Neutrophil (primary cell): Measurements from ENCODE around the gene DCPS.
A peak's percentile ranks its signal among the peaks of the same experiment; 100 is the strongest.
"Not testable (repeated sequence)": the region's sequence is repeated elsewhere in the genome, so short reads cannot be mapped to it uniquely, and the experiment has no call there.

Experiments
- H3K27ac ChIP-seq: fragments of 200-600 bp; sonication (generic); 2 replicates; pipeline ENCODE4 v1.5.1; 2016; ENCODE audit warnings: mild to moderate bottlenecking, moderate library complexity
- H3K27me3 ChIP-seq: fragments of 200-600 bp; sonication (generic); 2 replicates; pipeline ENCODE4 v1.6.0; 2016; ENCODE audit warnings: mild to moderate bottlenecking
- H3K36me3 ChIP-seq: fragments of 200-600 bp; sonication (generic); 2 replicates; pipeline ENCODE4 v1.5.1; 2017
- H3K4me1 ChIP-seq, 2 experiments: fragments of 200-600 bp in 1 of 2; sonication (generic) in 1 of 2; 1 replicate in 1 of 2; 2 replicates in 1 of 2; pipeline versions ENCODE4 v1.5.1 to v1.6.1; 2013 to 2016; ENCODE audit warnings: low read depth in 1 of 2, low read length in 1 of 2, mild to moderate bottlenecking in 1 of 2, moderate library complexity in 1 of 2; ENCODE audit not compliant: control insufficient read depth in 1 of 2, insufficient read depth in 1 of 2
- H3K4me3 ChIP-seq, 2 experiments: fragments of 200-600 bp in 1 of 2; sonication (generic) in 1 of 2; 1 replicate in 1 of 2; 2 replicates in 1 of 2; pipeline ENCODE4 v1.5.1; 2013 to 2016; ENCODE audit warnings: low read depth in 1 of 2, low read length in 1 of 2, mild to moderate bottlenecking in 1 of 2, moderate library complexity in 1 of 2
- H3K9me3 ChIP-seq: fragments of 200-600 bp; sonication (generic); 2 replicates; pipeline ENCODE4 v1.5.1; 2016
- TF ChIP-seq, protein P1 (sequence below): fragments of 200-600 bp; sonication (generic); IDR thresholded peaks from 2 replicates; pipeline ENCODE4 v1.5.1; 2016; ENCODE audit warnings: antibody characterized with exemption

DCPS gene, protein sequence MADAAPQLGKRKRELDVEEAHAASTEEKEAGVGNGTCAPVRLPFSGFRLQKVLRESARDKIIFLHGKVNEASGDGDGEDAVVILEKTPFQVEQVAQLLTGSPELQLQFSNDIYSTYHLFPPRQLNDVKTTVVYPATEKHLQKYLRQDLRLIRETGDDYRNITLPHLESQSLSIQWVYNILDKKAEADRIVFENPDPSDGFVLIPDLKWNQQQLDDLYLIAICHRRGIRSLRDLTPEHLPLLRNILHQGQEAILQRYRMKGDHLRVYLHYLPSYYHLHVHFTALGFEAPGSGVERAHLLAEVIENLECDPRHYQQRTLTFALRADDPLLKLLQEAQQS

DNA sequence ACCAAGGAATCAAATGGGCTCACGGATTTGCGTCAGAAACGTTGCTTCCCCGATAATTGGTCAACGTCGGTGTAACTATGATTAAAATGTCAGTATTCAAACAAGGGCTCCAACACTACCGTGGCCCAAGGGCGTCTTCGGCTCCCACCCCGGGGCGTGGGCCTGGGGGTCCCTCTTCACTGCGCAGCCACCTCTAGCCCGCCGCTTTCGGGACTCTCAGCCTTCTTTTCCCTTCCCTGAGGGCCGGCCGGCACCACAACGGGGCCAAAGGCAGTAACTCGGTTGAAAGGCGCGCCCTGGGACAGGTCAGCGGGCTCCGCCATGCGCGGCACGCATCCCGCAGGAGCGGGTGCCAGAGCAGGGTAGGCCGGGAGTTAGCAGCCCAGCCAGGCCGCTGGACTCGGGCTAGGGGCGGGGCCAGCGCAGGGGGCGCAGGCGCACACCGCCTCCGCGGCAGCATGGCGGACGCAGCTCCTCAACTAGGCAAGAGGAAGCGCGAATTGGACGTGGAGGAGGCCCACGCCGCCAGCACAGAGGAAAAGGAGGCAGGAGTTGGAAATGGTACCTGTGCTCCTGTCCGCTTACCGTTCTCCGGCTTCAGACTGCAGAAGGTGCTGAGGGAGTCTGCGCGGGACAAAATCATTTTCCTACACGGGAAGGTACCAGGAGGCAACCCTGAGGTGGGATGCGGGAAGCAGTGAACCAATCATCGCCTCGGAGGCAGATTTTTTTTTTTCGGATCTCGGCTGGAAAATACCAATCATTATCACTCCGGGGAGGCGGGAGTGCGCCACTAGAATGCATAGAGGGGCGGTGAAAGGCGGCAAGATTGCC, at the start of gene DCPS:
Gene DCPS (plus strand): TSS at position 438 of the 834 bp plus-strand sequence. CDS start 21 bp downstream, at position 459.
- no peaks in the 10 kb centered on the region for H3K27me3 ChIP-seq
- H3K36me3 ChIP-seq = peaks cover 17% of the 10 kb centered on the region
- TF ChIP-seq, protein P1, sequence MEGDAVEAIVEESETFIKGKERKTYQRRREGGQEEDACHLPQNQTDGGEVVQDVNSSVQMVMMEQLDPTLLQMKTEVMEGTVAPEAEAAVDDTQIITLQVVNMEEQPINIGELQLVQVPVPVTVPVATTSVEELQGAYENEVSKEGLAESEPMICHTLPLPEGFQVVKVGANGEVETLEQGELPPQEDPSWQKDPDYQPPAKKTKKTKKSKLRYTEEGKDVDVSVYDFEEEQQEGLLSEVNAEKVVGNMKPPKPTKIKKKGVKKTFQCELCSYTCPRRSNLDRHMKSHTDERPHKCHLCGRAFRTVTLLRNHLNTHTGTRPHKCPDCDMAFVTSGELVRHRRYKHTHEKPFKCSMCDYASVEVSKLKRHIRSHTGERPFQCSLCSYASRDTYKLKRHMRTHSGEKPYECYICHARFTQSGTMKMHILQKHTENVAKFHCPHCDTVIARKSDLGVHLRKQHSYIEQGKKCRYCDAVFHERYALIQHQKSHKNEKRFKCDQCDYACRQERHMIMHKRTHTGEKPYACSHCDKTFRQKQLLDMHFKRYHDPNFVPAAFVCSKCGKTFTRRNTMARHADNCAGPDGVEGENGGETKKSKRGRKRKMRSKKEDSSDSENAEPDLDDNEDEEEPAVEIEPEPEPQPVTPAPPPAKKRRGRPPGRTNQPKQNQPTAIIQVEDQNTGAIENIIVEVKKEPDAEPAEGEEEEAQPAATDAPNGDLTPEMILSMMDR = peak; percentile 25
- H3K4me3 ChIP-seq = peak within 1 kb of the TSS; percentile 67 to 76
- no peaks in the 10 kb centered on the region for H3K9me3 ChIP-seq
- peak within 1 kb of the TSS; percentile 80 for H3K27ac ChIP-seq
- H3K4me1 ChIP-seq = peaks cover 17 to 18% of the 10 kb centered on the region in 2 experiments

DNA sequence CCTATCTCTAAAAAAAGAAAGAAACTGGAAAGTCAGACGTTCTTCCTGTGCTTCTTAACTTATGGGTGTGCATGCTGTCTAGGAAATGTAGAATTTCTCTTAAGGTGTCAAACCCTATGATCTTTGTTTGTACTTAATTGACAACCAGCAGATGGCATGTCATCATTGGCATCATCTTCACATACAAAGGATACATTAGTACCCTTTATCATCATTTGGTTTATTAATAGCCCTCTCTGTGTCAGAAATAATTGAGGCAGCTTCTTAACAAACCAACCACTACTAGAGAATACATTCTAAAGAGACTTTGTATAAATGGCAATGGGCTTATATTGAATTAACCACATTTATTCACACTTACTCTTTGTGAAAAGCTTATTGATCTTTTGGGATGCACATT, 49.0 kb upstream of the DCPS start:
- H3K9me3 ChIP-seq = no peaks in the 10 kb centered on the region
- no peaks in the 10 kb centered on the region for H3K27me3 ChIP-seq
- H3K4me1 ChIP-seq = no peaks in the 10 kb centered on the region
- peaks cover 48% of the 10 kb centered on the region for H3K36me3 ChIP-seq
- TF ChIP-seq, protein P1 = no peak
- H3K4me3 ChIP-seq = no peak overlapping the region
- H3K27ac ChIP-seq = no peak overlapping the region

DNA sequence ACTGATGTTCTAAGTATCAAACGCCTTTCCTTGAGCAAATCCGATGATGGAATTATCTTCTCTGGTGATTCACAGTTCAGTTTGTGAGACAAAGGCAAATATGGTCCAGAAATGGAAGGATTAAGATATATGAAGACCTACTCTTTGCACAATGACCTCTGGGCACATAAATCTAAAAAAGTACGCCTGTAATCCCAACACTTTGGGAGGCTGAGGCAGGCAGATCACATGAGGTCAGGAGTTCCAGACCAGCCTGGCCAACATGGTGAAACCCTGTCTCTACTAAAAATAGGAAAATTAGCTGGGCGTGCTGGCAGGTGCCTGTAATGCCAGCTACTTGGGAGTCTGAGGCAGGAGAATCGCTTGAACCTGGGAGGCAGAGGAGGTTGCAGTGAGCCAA, 48.4 kb upstream of the DCPS start:
- H3K4me1 ChIP-seq, H3K27me3 ChIP-seq, H3K27ac ChIP-seq, H3K9me3 ChIP-seq, H3K4me3 ChIP-seq: not testable (repeated sequence)
- peaks cover 51% of the 10 kb centered on the region for H3K36me3 ChIP-seq

DNA sequence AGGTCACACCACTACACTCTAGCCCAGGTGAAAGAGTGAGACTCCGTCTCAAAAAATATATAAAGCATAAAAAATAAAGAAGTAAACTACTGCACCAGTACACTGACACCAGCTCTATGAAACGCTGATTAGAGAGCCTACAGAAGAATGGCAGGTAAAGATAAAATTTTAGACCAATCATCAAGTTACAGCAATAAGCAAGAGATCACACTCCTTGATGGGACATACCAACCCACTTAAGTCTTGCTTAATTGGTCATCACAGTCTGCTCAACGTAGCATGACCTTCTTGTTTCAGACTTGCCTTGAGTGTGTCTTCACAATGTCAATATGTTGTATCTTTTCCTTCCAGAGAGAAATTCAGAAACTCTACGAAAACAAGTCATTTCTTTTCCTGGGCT, 47.6 kb upstream of the DCPS start:
- H3K9me3 ChIP-seq = no peaks in the 10 kb centered on the region
- peaks cover 52% of the 10 kb centered on the region for H3K36me3 ChIP-seq
- no peak overlapping the region for H3K27ac ChIP-seq
- H3K27me3 ChIP-seq = no peaks in the 10 kb centered on the region
- TF ChIP-seq, protein P1 = no peak
- H3K4me1 ChIP-seq = no peaks in the 10 kb centered on the region
- no peak overlapping the region for H3K4me3 ChIP-seq

DNA sequence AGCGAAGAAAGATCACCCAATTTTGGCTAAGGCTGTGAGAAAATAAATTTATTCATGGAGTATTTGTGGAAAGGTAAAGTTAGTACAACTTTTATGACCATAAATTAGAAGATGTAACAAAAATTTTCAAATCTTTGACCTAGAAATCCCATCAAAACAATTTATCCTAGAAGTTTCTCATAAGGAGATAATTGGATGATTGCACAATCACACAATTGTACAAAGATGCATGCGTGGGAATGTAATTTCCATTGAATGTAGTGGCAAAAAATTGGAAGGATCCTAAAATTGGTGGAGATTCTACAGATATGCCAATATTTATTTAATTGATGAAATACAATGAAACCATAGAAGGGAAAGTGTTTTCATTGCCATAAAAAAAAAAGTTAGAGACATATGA, 46.7 kb upstream of the DCPS start:
- Histone ChIP-seq H3K27me3 (no peaks in the 10 kb centered on the region), H3K4me1 (no peaks in the 10 kb centered on the region), H3K27ac (no peak overlapping the region), H3K4me3 (no peak overlapping the region), H3K36me3 (peaks cover 60% of the 10 kb centered on the region), H3K9me3 (no peaks in the 10 kb centered on the region)
- TF ChIP-seq, protein P1 = no peak

DNA sequence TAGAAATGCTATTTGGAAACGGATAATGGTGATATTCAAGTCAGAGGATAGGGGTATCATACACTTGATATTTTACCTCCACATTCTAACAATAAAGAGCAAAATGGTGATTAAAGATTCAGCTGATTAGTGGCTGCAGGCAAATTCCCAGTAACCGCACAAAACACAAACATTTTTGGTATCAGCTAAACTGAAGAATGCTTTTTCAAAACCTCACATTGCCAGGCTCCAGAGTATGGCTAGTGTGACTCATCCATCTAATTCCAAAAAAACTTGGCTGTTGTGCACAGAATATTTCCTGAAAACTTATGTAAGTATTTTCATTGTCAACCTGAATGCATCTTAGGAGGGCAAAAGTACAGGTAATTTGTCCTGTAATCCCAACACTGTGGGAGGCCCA, 46.1 kb upstream of the DCPS start:
- peaks cover 60% of the 10 kb centered on the region for H3K36me3 ChIP-seq
- TF ChIP-seq, protein P1 = no peak
- no peaks in the 10 kb centered on the region for H3K4me1 ChIP-seq

More for the DNA sequence above, 46.1 kb upstream of the DCPS start:
- Histone ChIP-seq H3K27ac (no peak overlapping the region), H3K27me3 (no peaks in the 10 kb centered on the region), H3K9me3 (no peaks in the 10 kb centered on the region), H3K4me3 (no peak overlapping the region)
